GM12878 (cell line): ENCODE data around the gene PRMT5. TPM values are rescaled to one million over a fixed set of nuclear protein-coding genes. Genes with fewer than 3 reads are reported as not detected.

Experiments
- ATAC-seq: fragments of 200-7000 bp; cut with Tn5 transposase; 3 replicates; pipeline ENCODE4 v1.9.1; 2020; ENCODE audit warnings: mild to moderate bottlenecking, moderate library complexity
- BruUV-seq: library from RNA; stranded (reverse); fragments of 400-500 nt; replicated peaks from 2 replicates; lab custom pipeline; 2021; lab: Mats Ljungman, UMichigan
- CTCF ChIA-PET: fragments of 300-600 bp; sonication (Branson Sonifier 250); formaldehyde crosslinking; extraction: SDS; loops from one replicate; lab custom pipeline; 2021; ENCODE audit warnings: inconsistent platforms; lab: Yijun Ruan, JAX
- POLR2A ChIA-PET: fragments of 350-600 bp; formaldehyde crosslinking; extraction: SDS; loops from one replicate; lab custom pipeline; 2021; ENCODE audit warnings: inconsistent platforms; lab: Charles Lee
- RAD21 ChIA-PET: fragments of 300-600 bp; sonication (Branson Sonifier 250); formaldehyde crosslinking; loops from one replicate; lab custom pipeline; 2023; ENCODE audit warnings: antibody characterized with exemption; ENCODE audit not compliant: unreplicated experiment; lab: Charles Lee
- SMC1A ChIA-PET: fragments of 300-600 bp; sonication (Branson Sonifier 250); formaldehyde crosslinking; loops from one replicate; lab custom pipeline; 2023; ENCODE audit not compliant: unreplicated experiment, uncharacterized antibody; lab: Charles Lee
- DNase-seq: peaks from one replicate; pipeline ENCODE4 v3.0.0-alpha.2; 2011; ENCODE audit warnings: low read depth, low spot score
- FAIRE-seq: peaks from 3 replicates; lab custom pipeline; 2011; peaks lifted over from hg19 to GRCh38; lab: Jason Lieb, UNC
- H2AFZ ChIP-seq: 2 replicates; pipeline ENCODE4 v1.6.0; 2011; ENCODE audit warnings: low read depth, low read length, control low read depth; ENCODE audit not compliant: control insufficient read depth
- H3K27ac ChIP-seq: 2 replicates; pipeline ENCODE4 v1.5.1; 2011; ENCODE audit warnings: control low read depth; ENCODE audit not compliant: control insufficient read depth, insufficient read depth
- H3K27me3 ChIP-seq, 2 experiments: replicated peaks in 1 of 2; 2 replicates each; pipeline versions ENCODE4 v1.6.0 to v1.6.1; 2011; ENCODE audit warnings: low read length in 1 of 2; ENCODE audit not compliant: control insufficient read depth in 2 of 2, insufficient read depth in 2 of 2
- H3K36me3 ChIP-seq, 2 experiments: 2 replicates each; pipeline ENCODE4 v1.5.1; 2011; ENCODE audit warnings: low read length in 1 of 2; ENCODE audit not compliant: control insufficient read depth in 2 of 2, insufficient read depth in 2 of 2
- H3K4me1 ChIP-seq: 2 replicates; pipeline ENCODE4 v1.6.1; 2011; ENCODE audit warnings: mild to moderate bottlenecking, low read length, moderate library complexity, mixed read lengths; ENCODE audit not compliant: control insufficient read depth, insufficient read depth
- H3K4me2 ChIP-seq: 2 replicates; pipeline ENCODE4 v1.6.0; 2011; ENCODE audit warnings: control low read depth; ENCODE audit not compliant: control insufficient read depth, insufficient read depth
- H3K4me3 ChIP-seq: fragments of 200-600 bp; sonication (generic); 2 replicates; pipeline ENCODE4 v1.5.1; 2016
- H3K79me2 ChIP-seq: 2 replicates; pipeline ENCODE4 v1.6.0; 2011; ENCODE audit warnings: low read length; ENCODE audit not compliant: control insufficient read depth, insufficient read depth
- H3K9ac ChIP-seq: 2 replicates; pipeline ENCODE4 v1.8.0; 2011; ENCODE audit warnings: low read length, control low read depth, mixed read lengths; ENCODE audit not compliant: control insufficient read depth, insufficient read depth
- H3K9me3 ChIP-seq: replicated peaks from 3 replicates; pipeline ENCODE4 v1.5.1; 2011; ENCODE audit warnings: mild to moderate bottlenecking, low read length; ENCODE audit not compliant: control insufficient read depth, insufficient read depth
- H4K20me1 ChIP-seq: 2 replicates; pipeline ENCODE4 v1.6.0; 2011; ENCODE audit not compliant: control insufficient read depth, insufficient read depth
- BACH1 ChIP-seq: fragments of 450-650 bp; IDR thresholded peaks from 2 replicates; pipeline ENCODE4 v1.6.1; 2017; ENCODE audit warnings: mild to moderate bottlenecking, borderline replicate concordance
- CBX3 ChIP-seq: fragments of 200-600 bp; sonication (generic); IDR thresholded peaks from 2 replicates; pipeline ENCODE4 v1.6.1; 2016; ENCODE audit warnings: low read depth, borderline replicate concordance
- CEBPB ChIP-seq, 2 experiments: fragments of 150-350 bp in 1 of 2; IDR thresholded peaks; 2 replicates each; pipeline ENCODE4 v1.6.1; 2012 to 2014; ENCODE audit warnings: low read depth in 2 of 2, low read length in 2 of 2, borderline replicate concordance in 1 of 2, inconsistent platforms in 1 of 2
- CUX1 ChIP-seq: IDR thresholded peaks from 2 replicates; pipeline ENCODE4 v1.6.1; 2012; ENCODE audit warnings: improper control_type of control experiment, low read depth, low read length; ENCODE audit not compliant: insufficient replicate concordance
- HDAC6 ChIP-seq: fragments of 200-600 bp; sonication (generic); IDR thresholded peaks from one replicate; pipeline ENCODE4 v1.8.0; 2017; ENCODE audit warnings: antibody characterized with exemption; ENCODE audit not compliant: unreplicated experiment
- IRF3 ChIP-seq: fragments of 450-650 bp; IDR thresholded peaks from 2 replicates; pipeline ENCODE4 v1.6.1; 2014; ENCODE audit warnings: mild to moderate bottlenecking
- IRF4 ChIP-seq: IDR thresholded peaks from 2 replicates; pipeline ENCODE4 v1.6.1; 2011; ENCODE audit warnings: low read depth, low read length
- JUND ChIP-seq: IDR thresholded peaks from 2 replicates; pipeline ENCODE4 v1.6.1; 2012; ENCODE audit warnings: low read depth, mild to moderate bottlenecking, low read length, improper control_type of control experiment, moderate library complexity
- MTA2 ChIP-seq: fragments of 450-650 bp; IDR thresholded peaks from 2 replicates; pipeline ENCODE4 v1.6.1; 2016; ENCODE audit warnings: low read depth, mild to moderate bottlenecking, moderate library complexity
- POLR2AphosphoS2 ChIP-seq: IDR thresholded peaks from 2 replicates; pipeline ENCODE4 v1.6.1; 2011; ENCODE audit warnings: low read depth, mild to moderate bottlenecking, low read length, improper control_type of control experiment, moderate library complexity
- STAT3 ChIP-seq: IDR thresholded peaks from 2 replicates; pipeline ENCODE4 v1.6.1; 2011; ENCODE audit warnings: low read depth, low read length, improper control_type of control experiment
- TCF3 ChIP-seq: IDR thresholded peaks from 2 replicates; pipeline ENCODE4 v1.6.1; 2012; ENCODE audit warnings: low read depth, mild to moderate bottlenecking, low read length, borderline replicate concordance; ENCODE audit not compliant: insufficient read depth
- TCF7 ChIP-seq: IDR thresholded peaks from 2 replicates; pipeline ENCODE4 v1.6.1; 2014; ENCODE audit warnings: antibody characterized with exemption, borderline replicate concordance
- USF2 ChIP-seq: IDR thresholded peaks from 2 replicates; pipeline ENCODE4 v1.6.1; 2011; ENCODE audit warnings: low read depth, low read length, improper control_type of control experiment, borderline replicate concordance
- ZSCAN29 ChIP-seq: fragments of 450-650 bp; IDR thresholded peaks from 2 replicates; pipeline ENCODE4 v1.6.1; 2017; ENCODE audit warnings: mild to moderate bottlenecking, moderate library complexity
- WGBS: methylation state at CpG from one replicate; pipeline ENCODE4 v1.1.6; 2016; ENCODE audit warnings: low lambda C conversion rate; ENCODE audit not compliant: insufficient replicate concordance, insufficient coverage; ENCODE audit errors: missing lambda C conversion rate; 5-methylcytosine and 5-hydroxymethylcytosine counted together
- in situ Hi-C: fragments of 300-500 bp; cut with MboI; formaldehyde crosslinking; loops from 9 replicates; pipeline ENCODE4 v1.14.3; 2018; ENCODE audit warnings: mixed read lengths
- intact Hi-C: fragments of 100-400 bp; cut with micrococcal nuclease; formaldehyde crosslinking; loops from one replicate; pipeline ENCODE4 v1.14.2; 2022; ENCODE audit not compliant: unreplicated experiment
- polyA plus RNA-seq, 11 experiments: library from polyadenylated mRNA; depleted of rRNA in 4 of 11; unstranded in 6 of 11; stranded (reverse) in 5 of 11; fragments of >200 nt; fragmentation: Nextera tagmentation in 4 of 11; fragmentation: Illumina TruSeq in 1 of 11; extraction: Ambion mirVana in 4 of 11; extraction: Trizol in 1 of 11; gene quantifications; 1 replicate in 1 of 11; 2 replicates in 10 of 11; pipeline versions ENCODE4 v1.2.1 to v1.2.3, GENCODE V29; 2011 to 2016; ENCODE audit warnings: inconsistent platforms in 2 of 11, missing spikeins in 2 of 11, low read depth in 1 of 11
- total RNA-seq, 4 experiments: library from RNA; depleted of rRNA in 3 of 4; stranded (reverse); fragments of >200 nt in 3 of 4; fragmentation: Illumina TruSeq in 1 of 4; extraction: Trizol in 1 of 4; gene quantifications; 2 replicates each; pipeline versions ENCODE4 v1.2.1 to v1.2.3, GENCODE V29; 2013 to 2021

Gene PRMT5
- total and polyA plus RNA-seq, 10 of the 15 experiments (the other 5 are each of a cell fraction or from before 2014, with no cell fraction given): 54.3 to 221 (median 111) TPM

GRCh38 chr14:22918804-22919600 lies 10.2 kb downstream of the PRMT5 start, which contains the start of gene RBM23:
RBM23 (minus strand) TSS chr14:22919149.
- H2AFZ ChIP-seq: peak within 1 kb of the TSS; percentile 85
- in situ Hi-C loops (no loop called here), intact Hi-C loops (loop anchor here (1.0 to 10.0 kb wide), 3 partner anchors 10 to 434 kb away; partner anchors contain the start of genes LRP10 and PRMT5)
- no peaks in the 10 kb centered on the region for H3K27me3 ChIP-seq
- H3K27ac ChIP-seq: peak within 1 kb of the TSS; percentile 97
- BruUV-seq: no TSS peak
- ChIA-PET POLR2A (interaction anchor here (0.6 to 6.2 kb wide), 11 partner anchors 9 to 176 kb away, joined by 3 to 73 read pairs (median 4); partner anchors contain the start of genes ACIN1, C14orf119, PRMT5 and REM2), CTCF (interaction anchor here (0.9 to 6.0 kb wide), 19 partner anchors 9 to 534 kb away, joined by 3 to 56 read pairs (median 4); partner anchors contain the start of genes HAUS4, LRP10, OXA1L and PRMT5), RAD21 (interaction anchor here (0.7 to 3.3 kb wide), 16 partner anchors 8 to 349 kb away, joined by 3 to 17 read pairs (median 5); partner anchors contain the start of genes ACIN1, C14orf119, HAUS4 and LRP10), SMC1A (interaction anchor here (0.9 to 2.6 kb wide), 15 partner anchors 8 to 600 kb away, joined by 3 to 19 read pairs (median 4); partner anchors contain the start of genes HAUS4, LRP10, OXA1L and PRMT5)
- peak within 1 kb of the TSS; percentile 96 for H3K4me3 ChIP-seq
- H3K36me3 ChIP-seq: peaks cover 8 to 11% of the 10 kb centered on the region in 2 experiments
- DNase-seq (peak; percentile 100), ATAC-seq (peak; percentile 98), FAIRE-seq (peak; percentile 99)
- WGBS: under 1% methylated on average over 46 of the region's 46 CpGs
- peaks cover 8% of the 10 kb centered on the region for H3K4me1 ChIP-seq
- peaks cover 33% of the 10 kb centered on the region for H3K79me2 ChIP-seq
- peak within 1 kb of the TSS; percentile 89 for H3K9ac ChIP-seq
- peak within 1 kb of the TSS; percentile 95 for H3K4me2 ChIP-seq
- no peaks in the 10 kb centered on the region for H3K9me3 ChIP-seq
- H4K20me1 ChIP-seq: no peaks in the 10 kb centered on the region
- TF ChIP-seq IRF4 (0 out of 2 replicates have a peak, but pooled peaks have one; percentile 14), POLR2AphosphoS2 (peak; percentile 50; the same call in 1 of the 2 replicates), USF2 (no peak), HDAC6 (no peak), TCF7 (no peak), BACH1 (no peak), CBX3 (no peak), CUX1 (no peak), TCF3 (0 out of 2 replicates have a peak, but pooled peaks have one; percentile 40), MTA2 (peak; percentile 45; the same call in 1 of the 2 replicates), CEBPB (IDR thresholded peaks at IDR 0.05; ENCODE audit: borderline replicate concordance in 1 of 2, low read depth in 2 of 2, low read length in 2 of 2) (no peak), IRF3 (0 out of 2 replicates have a peak, but pooled peaks have one; percentile 54), STAT3 (no peak), ZSCAN29 (peak; percentile 100), JUND (no peak)
